Sigmoid colon (tissue), 7 donors: Measurements from ENCODE around the gene ADGRG6. TPM values are rescaled to one million over a fixed set of nuclear protein-coding genes. Genes with fewer than 3 reads are reported as not detected.

Experiments used
- DNase-seq: peaks from one replicate; pipeline ENCODE4 v3.0.0-alpha.2; 2019
- H3K27ac ChIP-seq, 4 donors: fragments of 200-600 bp; sonication (generic); one replicate each; pipeline ENCODE4 v1.5.1; 2016 to 2019; ENCODE audit warnings: mild to moderate bottlenecking in 1 of 4
- H3K27me3 ChIP-seq, 3 donors: fragments of 200-600 bp; sonication (generic); one replicate each; pipeline ENCODE4 v1.5.1; 2019; ENCODE audit warnings: mild to moderate bottlenecking in 1 of 3
- H3K36me3 ChIP-seq, 4 donors: fragments of 200-600 bp; sonication (generic); one replicate each; pipeline ENCODE4 v1.5.1; 2016 to 2019
- H3K4me1 ChIP-seq, 4 donors: fragments of 200-600 bp; sonication (generic); one replicate each; pipeline ENCODE4 v1.5.1; 2017 to 2019
- H3K4me3 ChIP-seq, 4 donors: fragments of 200-600 bp; sonication (generic); one replicate each; pipeline ENCODE4 v1.5.1; 2017 to 2019; ENCODE audit warnings: mild to moderate bottlenecking in 2 of 4, moderate library complexity in 1 of 4
- H3K9me3 ChIP-seq, 4 donors: fragments of 200-600 bp in 3 of 4; sonication (generic) in 3 of 4; one replicate each; pipeline versions ENCODE4 v1.5.1 to v1.6.1; 2013 to 2019
- EP300 ChIP-seq, 4 donors: sonication (generic); formaldehyde crosslinking; IDR thresholded peaks; one replicate each; pipeline ENCODE4 v1.6.1; 2017; ENCODE audit warnings: antibody characterized with exemption in 4 of 4
- POLR2A ChIP-seq, 2 donors: fragments of 450-650 bp; IDR thresholded peaks; one replicate each; pipeline ENCODE4 v1.6.1; 2016; ENCODE audit warnings: antibody characterized with exemption in 2 of 2, mild to moderate bottlenecking in 2 of 2, moderate library complexity in 2 of 2
- POLR2AphosphoS5 ChIP-seq, 4 donors: sonication (generic); formaldehyde crosslinking; IDR thresholded peaks; one replicate each; pipeline ENCODE4 v1.6.1; 2017; ENCODE audit warnings: antibody characterized with exemption in 4 of 4
- WGBS, 2 donors: extraction: QIAGEN DNeasy Blood & Tissue Kit; methylation state at CpG; one replicate each; pipeline ENCODE4 v1.1.7; 2013; 5-methylcytosine and 5-hydroxymethylcytosine counted together
- intact Hi-C: fragments of 100-400 bp; cut with DNase I; formaldehyde crosslinking; loops from one replicate; pipeline ENCODE4 v1.15.1; 2023
- polyA plus RNA-seq, 3 donors: library from polyadenylated mRNA; stranded (reverse); fragments of 200-250 nt; gene quantifications; one replicate each; pipeline ENCODE4 v1.2.3, GENCODE V29; 2013
- total RNA-seq, 4 donors: library from RNA; depleted of rRNA; stranded (reverse); fragments of >200 nt; gene quantifications; one replicate each; pipeline ENCODE4 v1.1.0, GENCODE V29; 2016
- TF ChIP-seq, protein P1 (sequence below), 4 experiments: fragments of 450-650 bp in 3 of 4; fragments of 200-600 bp in 1 of 4; IDR thresholded peaks; one replicate each; pipeline ENCODE4 v1.5.1; 2016 to 2019; ENCODE audit warnings: antibody characterized with exemption in 4 of 4, mild to moderate bottlenecking in 3 of 4, moderate library complexity in 2 of 4
- donor health status: healthy with polysubstance abuse.
- donor health status: Bipolar disorder and iron deficiency.
- donor health status: healthy.

The ADGRG6 gene
- total and polyA plus RNA-seq, 7 donors = 0.60 to 17.6 (median 12.6) TPM

- TF ChIP-seq POLR2A (IDR thresholded peaks at IDR 0.05) (no peak), POLR2AphosphoS5 (IDR thresholded peaks at IDR 0.05) (no peak), EP300 (IDR thresholded peaks at IDR 0.05) (no peak)
- TF ChIP-seq, protein P1, sequence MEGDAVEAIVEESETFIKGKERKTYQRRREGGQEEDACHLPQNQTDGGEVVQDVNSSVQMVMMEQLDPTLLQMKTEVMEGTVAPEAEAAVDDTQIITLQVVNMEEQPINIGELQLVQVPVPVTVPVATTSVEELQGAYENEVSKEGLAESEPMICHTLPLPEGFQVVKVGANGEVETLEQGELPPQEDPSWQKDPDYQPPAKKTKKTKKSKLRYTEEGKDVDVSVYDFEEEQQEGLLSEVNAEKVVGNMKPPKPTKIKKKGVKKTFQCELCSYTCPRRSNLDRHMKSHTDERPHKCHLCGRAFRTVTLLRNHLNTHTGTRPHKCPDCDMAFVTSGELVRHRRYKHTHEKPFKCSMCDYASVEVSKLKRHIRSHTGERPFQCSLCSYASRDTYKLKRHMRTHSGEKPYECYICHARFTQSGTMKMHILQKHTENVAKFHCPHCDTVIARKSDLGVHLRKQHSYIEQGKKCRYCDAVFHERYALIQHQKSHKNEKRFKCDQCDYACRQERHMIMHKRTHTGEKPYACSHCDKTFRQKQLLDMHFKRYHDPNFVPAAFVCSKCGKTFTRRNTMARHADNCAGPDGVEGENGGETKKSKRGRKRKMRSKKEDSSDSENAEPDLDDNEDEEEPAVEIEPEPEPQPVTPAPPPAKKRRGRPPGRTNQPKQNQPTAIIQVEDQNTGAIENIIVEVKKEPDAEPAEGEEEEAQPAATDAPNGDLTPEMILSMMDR (IDR thresholded peaks at IDR 0.05) = no peak
- H3K4me1 ChIP-seq = no peaks in the 10 kb centered on the region
- intact Hi-C loops = no loop called here
- 64 to 82% methylated on average over 1 of the region's 1 CpG for WGBS, 2 donors
- no peaks in the 10 kb centered on the region for H3K36me3 ChIP-seq
- no peak for DNase-seq
- no peak overlapping the region for H3K27ac ChIP-seq
- H3K9me3 ChIP-seq = no peaks in the 10 kb centered on the region
- H3K27me3 ChIP-seq = no peaks in the 10 kb centered on the region
- H3K4me3 ChIP-seq = no peak overlapping the region
Measured at GRCh38 chr6:142286088-142286409, 15.8 kb upstream of the ADGRG6 start.

DNA sequence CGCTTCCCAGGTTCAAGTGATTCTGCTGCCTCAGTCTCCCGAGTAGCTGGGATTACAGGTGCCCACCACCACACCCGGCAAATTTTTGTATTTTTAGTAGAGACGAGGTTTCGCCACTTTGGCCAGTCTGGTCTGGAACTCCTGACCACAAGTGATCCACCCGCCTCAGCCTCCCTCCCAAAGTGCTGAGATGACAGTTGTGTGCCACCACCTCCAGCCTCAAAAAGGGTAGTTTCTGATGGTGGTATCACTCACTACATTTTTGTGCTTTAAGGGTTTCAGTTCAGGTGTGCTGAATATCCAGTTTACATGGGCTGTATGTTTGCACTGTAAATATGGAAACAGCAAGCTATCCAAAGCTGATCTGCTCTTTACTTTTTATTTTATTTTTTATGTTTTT lies 12.1 kb upstream of the ADGRG6 start:
- TF ChIP-seq POLR2AphosphoS5 (IDR thresholded peaks at IDR 0.05) = no peak
- TF ChIP-seq EP300 (IDR thresholded peaks at IDR 0.05) = no peak
- TF ChIP-seq, protein P1 (IDR thresholded peaks at IDR 0.05) = no peak
- no peak for TF ChIP-seq POLR2A (IDR thresholded peaks at IDR 0.05)
- DNase-seq = no peak
- Histone ChIP-seq H3K27ac (no peak overlapping the region), H3K4me1 (no peaks in the 10 kb centered on the region), H3K36me3 (no peaks in the 10 kb centered on the region), H3K4me3 (no peak overlapping the region), H3K27me3 (no peaks in the 10 kb centered on the region), H3K9me3 (no peaks in the 10 kb centered on the region)
- WGBS, 2 donors = 91 to 93% methylated on average over 6 of the region's 6 CpGs
- intact Hi-C loops = no loop called here

GRCh38 chr6:142290851-142291250 lies 11.0 kb upstream of the ADGRG6 start:
- WGBS, 2 donors = 91 to 95% methylated on average over 5 of the region's 5 CpGs
- no peak for DNase-seq
- H3K36me3 ChIP-seq = no peaks in the 10 kb centered on the region

DNA sequence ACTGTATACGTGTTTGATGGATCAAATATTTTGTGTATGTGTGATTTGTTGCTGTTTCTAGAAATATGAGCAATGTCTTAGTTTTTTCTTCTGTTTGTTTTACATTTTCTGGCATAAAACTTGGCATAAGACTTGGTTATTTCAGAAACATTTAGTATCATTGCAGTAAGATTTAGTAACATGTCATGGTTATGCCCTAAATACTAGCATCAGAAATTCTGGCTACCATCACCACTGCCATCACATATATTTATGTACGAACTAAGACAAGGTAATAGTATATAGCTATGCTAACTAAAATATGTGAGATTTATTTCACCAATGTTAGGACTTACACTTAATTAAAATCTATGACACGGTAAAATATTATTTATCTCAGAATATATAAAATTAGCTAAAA lies 10.3 kb upstream of the ADGRG6 start:
- TF ChIP-seq, protein P1 (IDR thresholded peaks at IDR 0.05) = no peak
- no peak for TF ChIP-seq POLR2AphosphoS5 (IDR thresholded peaks at IDR 0.05)
- TF ChIP-seq POLR2A (IDR thresholded peaks at IDR 0.05) = no peak
- no peak for TF ChIP-seq EP300 (IDR thresholded peaks at IDR 0.05)
- no peaks in the 10 kb centered on the region for H3K4me1 ChIP-seq
- H3K36me3 ChIP-seq = no peaks in the 10 kb centered on the region
- 88 to 91% methylated on average over 3 of the region's 3 CpGs for WGBS, 2 donors
- H3K9me3 ChIP-seq = no peaks in the 10 kb centered on the region
- no peak for DNase-seq
- intact Hi-C loops = no loop called here
- no peaks in the 10 kb centered on the region for H3K27me3 ChIP-seq
- H3K27ac ChIP-seq = no peak overlapping the region
- H3K4me3 ChIP-seq = no peak overlapping the region

More at GRCh38 chr6:142290851-142291250, 11.0 kb upstream of the ADGRG6 start:
- intact Hi-C loops = no loop called here
- Histone ChIP-seq H3K9me3 (no peaks in the 10 kb centered on the region), H3K27ac (no peak overlapping the region), H3K4me3 (no peak overlapping the region), H3K27me3 (no peaks in the 10 kb centered on the region), H3K4me1 (no peaks in the 10 kb centered on the region)
- TF ChIP-seq POLR2A (IDR thresholded peaks at IDR 0.05) (no peak), EP300 (IDR thresholded peaks at IDR 0.05) (no peak), POLR2AphosphoS5 (IDR thresholded peaks at IDR 0.05) (no peak)
- TF ChIP-seq, protein P1 (IDR thresholded peaks at IDR 0.05) = no peak

- no peaks in the 10 kb centered on the region for H3K4me1 ChIP-seq
- intact Hi-C loops = no loop called here
- no peaks in the 10 kb centered on the region for H3K27me3 ChIP-seq
- no peak for DNase-seq
- 68 to 85% methylated on average over 6 of the region's 6 CpGs for whole genome bisulfite sequencing, 2 donors
- TF ChIP-seq, protein P1 (IDR thresholded peaks at IDR 0.05) = no peak
- TF ChIP-seq POLR2A (IDR thresholded peaks at IDR 0.05) (no peak), EP300 (IDR thresholded peaks at IDR 0.05) (no peak), POLR2AphosphoS5 (IDR thresholded peaks at IDR 0.05) (no peak)
- H3K4me3 ChIP-seq = no peak overlapping the region
- no peaks in the 10 kb centered on the region for H3K9me3 ChIP-seq
- H3K27ac ChIP-seq = no peak overlapping the region
- no peaks in the 10 kb centered on the region for H3K36me3 ChIP-seq
Measured at GRCh38 chr6:142292166-142292924, 9.5 kb upstream of the ADGRG6 start.
